ENCODE data around the gene VDR.

DNA sequence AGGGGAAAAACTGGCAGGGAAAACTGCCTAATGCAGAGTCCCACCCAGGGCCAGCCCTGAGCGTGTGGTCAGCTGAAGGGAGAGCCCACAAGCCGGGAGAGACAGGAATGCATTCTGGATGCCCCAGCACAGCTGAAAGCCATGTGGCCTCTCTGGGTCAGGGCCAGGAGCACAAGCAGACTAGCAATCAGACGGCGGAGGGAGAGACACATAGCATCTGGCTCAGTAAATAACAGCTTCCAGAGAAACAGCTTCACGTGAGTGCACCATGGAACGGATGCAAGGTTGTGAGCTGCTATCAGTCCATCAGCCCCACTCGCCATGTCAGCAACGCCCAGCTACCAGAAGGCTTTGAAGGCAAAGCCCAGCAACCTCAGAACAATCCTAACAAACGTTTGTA, 30.4 kb upstream of the VDR start:
- TF ChIP-seq, protein P1, sequence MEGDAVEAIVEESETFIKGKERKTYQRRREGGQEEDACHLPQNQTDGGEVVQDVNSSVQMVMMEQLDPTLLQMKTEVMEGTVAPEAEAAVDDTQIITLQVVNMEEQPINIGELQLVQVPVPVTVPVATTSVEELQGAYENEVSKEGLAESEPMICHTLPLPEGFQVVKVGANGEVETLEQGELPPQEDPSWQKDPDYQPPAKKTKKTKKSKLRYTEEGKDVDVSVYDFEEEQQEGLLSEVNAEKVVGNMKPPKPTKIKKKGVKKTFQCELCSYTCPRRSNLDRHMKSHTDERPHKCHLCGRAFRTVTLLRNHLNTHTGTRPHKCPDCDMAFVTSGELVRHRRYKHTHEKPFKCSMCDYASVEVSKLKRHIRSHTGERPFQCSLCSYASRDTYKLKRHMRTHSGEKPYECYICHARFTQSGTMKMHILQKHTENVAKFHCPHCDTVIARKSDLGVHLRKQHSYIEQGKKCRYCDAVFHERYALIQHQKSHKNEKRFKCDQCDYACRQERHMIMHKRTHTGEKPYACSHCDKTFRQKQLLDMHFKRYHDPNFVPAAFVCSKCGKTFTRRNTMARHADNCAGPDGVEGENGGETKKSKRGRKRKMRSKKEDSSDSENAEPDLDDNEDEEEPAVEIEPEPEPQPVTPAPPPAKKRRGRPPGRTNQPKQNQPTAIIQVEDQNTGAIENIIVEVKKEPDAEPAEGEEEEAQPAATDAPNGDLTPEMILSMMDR (IDR thresholded peaks at IDR 0.05): no peak
- TF ChIP-seq EP300 (IDR thresholded peaks at IDR 0.05): no peak

Data from suprapubic skin (tissue), 3 donors.